ENCODE data around the gene SLC23A2. TPM values are rescaled to one million over a fixed set of nuclear protein-coding genes. Genes with fewer than 3 reads are reported as not detected.

Gene SLC23A2
- total RNA-seq, 1 experiment from 2014 or later: 14.6 TPM

DNA sequence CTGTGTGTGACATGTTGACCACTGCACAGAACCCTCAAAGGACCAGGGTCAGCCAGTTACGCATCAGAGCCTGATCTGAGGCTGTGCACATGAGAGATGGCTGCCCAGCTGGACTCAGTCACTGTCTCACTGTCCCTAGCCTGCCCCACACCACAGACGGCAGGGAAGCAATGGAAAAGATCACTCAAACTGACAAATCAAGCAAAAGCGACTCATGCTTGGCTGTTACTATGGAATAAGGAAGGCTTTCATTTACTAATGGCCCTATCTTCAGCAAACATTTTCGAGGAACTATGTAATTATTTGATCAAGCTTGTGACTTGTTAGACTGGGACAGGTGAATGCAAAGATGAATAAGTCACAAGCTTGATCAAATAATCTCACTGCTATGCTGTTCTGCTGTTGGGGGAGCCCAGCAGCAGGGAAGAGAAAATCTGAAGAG, 137.0 kb downstream of the SLC23A2 start:
- Histone ChIP-seq H3K9me3 (ENCODE audit: control insufficient read depth, insufficient read depth, low read depth, low read length) (no peaks in the 10 kb centered on the region), H3K4me1 (ENCODE audit: control insufficient read depth, insufficient read depth, low read length) (no peaks in the 10 kb centered on the region), H3K4me3 (ENCODE audit: low read depth in 2 of 2, low read length in 2 of 2) (no peak overlapping the region), H3K27ac (ENCODE audit: low read length) (no peak overlapping the region), H3K27me3 (ENCODE audit: control insufficient read depth, insufficient read depth, low read length) (no peaks in the 10 kb centered on the region), H3K36me3 (ENCODE audit: control insufficient read depth, insufficient read depth, low read length) (no peaks in the 10 kb centered on the region)
- intact Hi-C loops (cut with micrococcal nuclease; ENCODE audit: unreplicated experiment): no loop called here
- in situ Hi-C loops (cut with HindIII; ENCODE audit: low pct_unique_long_range_greater_than_20kb, low sequenced_read_pairs): no loop called here
- no peak for DNase-seq (ENCODE audit: low read depth, low spot score)
- BruUV-seq (replicated peaks): no TSS peak
- TF ChIP-seq, protein P1, sequence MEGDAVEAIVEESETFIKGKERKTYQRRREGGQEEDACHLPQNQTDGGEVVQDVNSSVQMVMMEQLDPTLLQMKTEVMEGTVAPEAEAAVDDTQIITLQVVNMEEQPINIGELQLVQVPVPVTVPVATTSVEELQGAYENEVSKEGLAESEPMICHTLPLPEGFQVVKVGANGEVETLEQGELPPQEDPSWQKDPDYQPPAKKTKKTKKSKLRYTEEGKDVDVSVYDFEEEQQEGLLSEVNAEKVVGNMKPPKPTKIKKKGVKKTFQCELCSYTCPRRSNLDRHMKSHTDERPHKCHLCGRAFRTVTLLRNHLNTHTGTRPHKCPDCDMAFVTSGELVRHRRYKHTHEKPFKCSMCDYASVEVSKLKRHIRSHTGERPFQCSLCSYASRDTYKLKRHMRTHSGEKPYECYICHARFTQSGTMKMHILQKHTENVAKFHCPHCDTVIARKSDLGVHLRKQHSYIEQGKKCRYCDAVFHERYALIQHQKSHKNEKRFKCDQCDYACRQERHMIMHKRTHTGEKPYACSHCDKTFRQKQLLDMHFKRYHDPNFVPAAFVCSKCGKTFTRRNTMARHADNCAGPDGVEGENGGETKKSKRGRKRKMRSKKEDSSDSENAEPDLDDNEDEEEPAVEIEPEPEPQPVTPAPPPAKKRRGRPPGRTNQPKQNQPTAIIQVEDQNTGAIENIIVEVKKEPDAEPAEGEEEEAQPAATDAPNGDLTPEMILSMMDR (IDR thresholded peaks at IDR 0.05): no peak
- TF ChIP-seq POLR2AphosphoS5 (IDR thresholded peaks at IDR 0.05; ENCODE audit: low read depth, low read length) (no peak), REST (IDR thresholded peaks at IDR 0.05; ENCODE audit: insufficient read depth in 1 of 2, low read depth in 2 of 2, low read length in 1 of 2) (no peak), TCF7L2 (IDR thresholded peaks at IDR 0.05; ENCODE audit: low read depth, low read length) (no peak), SIN3A (IDR thresholded peaks at IDR 0.05; ENCODE audit: borderline replicate concordance, insufficient read depth, low read depth, low read length) (no peak)
- CTCF ChIA-PET: no interaction called here
- ATAC-seq: no peak
- POLR2A ChIA-PET: no interaction called here

DNA sequence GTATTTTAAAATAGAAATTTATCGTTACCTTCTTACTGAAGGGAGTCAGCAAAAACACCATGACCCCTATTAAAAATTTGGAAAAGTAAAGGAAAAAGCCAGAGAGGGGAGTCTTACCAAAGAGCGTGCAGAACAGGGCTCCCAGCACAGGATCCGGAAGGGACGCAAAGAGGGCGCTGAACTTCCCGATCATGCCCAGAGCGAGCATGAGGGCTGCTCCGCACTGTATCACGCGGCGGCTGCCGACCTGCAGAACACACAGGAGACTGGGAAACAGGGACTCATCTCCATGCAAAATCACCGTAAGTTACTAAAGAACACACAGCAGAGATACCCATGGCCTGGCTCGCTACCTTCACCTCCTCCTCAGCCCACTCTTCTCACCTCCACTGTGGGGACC, 138.6 kb downstream of the SLC23A2 start:
- no peaks in the 10 kb centered on the region for H3K9me3 ChIP-seq (ENCODE audit: control insufficient read depth, insufficient read depth, low read depth, low read length)
- no TSS peak for BruUV-seq (replicated peaks)
- no peaks in the 10 kb centered on the region for H3K27me3 ChIP-seq (ENCODE audit: control insufficient read depth, insufficient read depth, low read length)
- H3K4me1 ChIP-seq (ENCODE audit: control insufficient read depth, insufficient read depth, low read length): no peaks in the 10 kb centered on the region
- no peak overlapping the region for H3K27ac ChIP-seq (ENCODE audit: low read length)
- no peaks in the 10 kb centered on the region for H3K36me3 ChIP-seq (ENCODE audit: control insufficient read depth, insufficient read depth, low read length)
- TF ChIP-seq POLR2AphosphoS5 (IDR thresholded peaks at IDR 0.05; ENCODE audit: low read depth, low read length) (no peak), TCF7L2 (IDR thresholded peaks at IDR 0.05; ENCODE audit: low read depth, low read length) (no peak), REST (IDR thresholded peaks at IDR 0.05; ENCODE audit: insufficient read depth in 1 of 2, low read depth in 2 of 2, low read length in 1 of 2) (no peak), SIN3A (IDR thresholded peaks at IDR 0.05; ENCODE audit: borderline replicate concordance, insufficient read depth, low read depth, low read length) (no peak)
- TF ChIP-seq, protein P1 (IDR thresholded peaks at IDR 0.05): no peak
- DNase-seq (ENCODE audit: low read depth, low spot score): no peak
- in situ Hi-C loops (cut with HindIII; ENCODE audit: low pct_unique_long_range_greater_than_20kb, low sequenced_read_pairs) (no loop called here), intact Hi-C loops (cut with micrococcal nuclease; ENCODE audit: unreplicated experiment) (no loop called here)
- ChIA-PET POLR2A (no interaction called here), CTCF (no interaction called here)
- no peak for ATAC-seq
- H3K4me3 ChIP-seq (ENCODE audit: low read depth in 2 of 2, low read length in 2 of 2): no peak overlapping the region

Measured in Panc1 (cell line).